Hepatocyte (in vitro differentiated cells): ENCODE data around the gene CEP128.

Source experiments
- EZH2 ChIP-seq: fragments of 200-600 bp; sonication (generic); IDR thresholded peaks from 2 replicates; pipeline ENCODE4 v1.6.1; 2016; ENCODE audit warnings: antibody characterized with exemption, mild to moderate bottlenecking, borderline replicate concordance
- EZH2phosphoT487 ChIP-seq: fragments of 200-600 bp; sonication (generic); IDR thresholded peaks from one replicate; pipeline ENCODE4 v1.6.1; 2018; ENCODE audit warnings: antibody characterized with exemption, mild to moderate bottlenecking, low read depth, moderate library complexity; ENCODE audit not compliant: unreplicated experiment, severe bottlenecking
- TF ChIP-seq, protein P1 (sequence below): fragments of 200-600 bp; sonication (generic); IDR thresholded peaks from 2 replicates; pipeline ENCODE4 v1.5.1; 2016; ENCODE audit warnings: antibody characterized with exemption, mild to moderate bottlenecking; ENCODE audit not compliant: poor library complexity

DNA sequence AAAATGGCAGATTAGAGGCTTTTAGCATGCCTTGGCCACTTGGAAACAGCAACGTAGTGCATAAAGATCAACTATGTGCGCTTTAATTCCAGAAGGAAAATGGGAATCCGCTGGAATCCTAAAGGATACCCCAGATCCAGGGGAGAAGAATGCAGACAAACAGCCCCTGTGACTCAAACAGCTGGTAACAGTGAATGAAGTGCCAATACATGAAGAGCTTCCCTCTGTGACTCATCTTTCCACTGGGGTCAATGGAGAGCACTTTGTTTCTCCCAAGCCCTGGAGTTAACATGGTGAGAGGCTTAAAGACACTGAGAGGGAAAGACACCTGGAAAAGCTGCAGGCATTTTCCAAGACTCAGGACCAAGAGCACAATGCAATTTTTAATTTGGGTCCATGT is 263.1 kb downstream of the CEP128 start:
- TF ChIP-seq, protein P1, sequence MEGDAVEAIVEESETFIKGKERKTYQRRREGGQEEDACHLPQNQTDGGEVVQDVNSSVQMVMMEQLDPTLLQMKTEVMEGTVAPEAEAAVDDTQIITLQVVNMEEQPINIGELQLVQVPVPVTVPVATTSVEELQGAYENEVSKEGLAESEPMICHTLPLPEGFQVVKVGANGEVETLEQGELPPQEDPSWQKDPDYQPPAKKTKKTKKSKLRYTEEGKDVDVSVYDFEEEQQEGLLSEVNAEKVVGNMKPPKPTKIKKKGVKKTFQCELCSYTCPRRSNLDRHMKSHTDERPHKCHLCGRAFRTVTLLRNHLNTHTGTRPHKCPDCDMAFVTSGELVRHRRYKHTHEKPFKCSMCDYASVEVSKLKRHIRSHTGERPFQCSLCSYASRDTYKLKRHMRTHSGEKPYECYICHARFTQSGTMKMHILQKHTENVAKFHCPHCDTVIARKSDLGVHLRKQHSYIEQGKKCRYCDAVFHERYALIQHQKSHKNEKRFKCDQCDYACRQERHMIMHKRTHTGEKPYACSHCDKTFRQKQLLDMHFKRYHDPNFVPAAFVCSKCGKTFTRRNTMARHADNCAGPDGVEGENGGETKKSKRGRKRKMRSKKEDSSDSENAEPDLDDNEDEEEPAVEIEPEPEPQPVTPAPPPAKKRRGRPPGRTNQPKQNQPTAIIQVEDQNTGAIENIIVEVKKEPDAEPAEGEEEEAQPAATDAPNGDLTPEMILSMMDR, result no peak
- TF ChIP-seq EZH2 (no peak), EZH2phosphoT487 (no peak)
